ENCODE results near the gene RNF123.

RNF123 gene

GRCh38 chr3:49721896-49722781, 32.8 kb downstream of the RNF123 start:
- Histone ChIP-seq H3K4me3 (ENCODE audit: low read length) (peak overlapping the region; percentile 99), H3K27me3 (ENCODE audit: control insufficient read depth, insufficient read depth, low read length) (no peaks in the 10 kb centered on the region), H3K27ac (ENCODE audit: low read depth, low read length) (no peak overlapping the region), H3K36me3 (ENCODE audit: control insufficient read depth, insufficient read depth, low read length) (peaks cover 19% of the 10 kb centered on the region), H3K4me1 (ENCODE audit: control insufficient read depth, insufficient read depth, low read length) (peaks cover 22% of the 10 kb centered on the region), H3K9ac (ENCODE audit: low read length) (no peak overlapping the region)

- Histone ChIP-seq H3K27ac (ENCODE audit: low read depth, low read length) (no peak overlapping the region), H3K9ac (ENCODE audit: low read length) (peak overlapping the region; percentile 98), H3K4me1 (ENCODE audit: control insufficient read depth, insufficient read depth, low read length) (peaks cover 22% of the 10 kb centered on the region), H3K36me3 (ENCODE audit: control insufficient read depth, insufficient read depth, low read length) (peaks cover 26% of the 10 kb centered on the region), H3K4me3 (ENCODE audit: low read length) (peak overlapping the region; percentile 99), H3K27me3 (ENCODE audit: control insufficient read depth, insufficient read depth, low read length) (no peaks in the 10 kb centered on the region)
Observed at GRCh38 chr3:49722896-49723295, 33.5 kb downstream of the RNF123 start.

GRCh38 chr3:49723296-49723627, 33.9 kb downstream of the RNF123 start:
- no peaks in the 10 kb centered on the region for H3K27me3 ChIP-seq (ENCODE audit: control insufficient read depth, insufficient read depth, low read length)
- peaks cover 29% of the 10 kb centered on the region for H3K36me3 ChIP-seq (ENCODE audit: control insufficient read depth, insufficient read depth, low read length)

GRCh38 chr3:49723628-49724551, 34.5 kb downstream of the RNF123 start, which contains the start of gene GMPPB:
Gene GMPPB (minus strand): TSS chr3:49723951. CDS start chr3:49723726, 225 bp downstream.
- Histone ChIP-seq H3K27me3 (ENCODE audit: control insufficient read depth, insufficient read depth, low read length) (no peaks in the 10 kb centered on the region), H3K4me3 (ENCODE audit: low read length) (peak within 1 kb of the TSS; percentile 99), H3K36me3 (ENCODE audit: control insufficient read depth, insufficient read depth, low read length) (peaks cover 29% of the 10 kb centered on the region), H3K4me1 (ENCODE audit: control insufficient read depth, insufficient read depth, low read length) (peaks cover 19% of the 10 kb centered on the region), H3K27ac (ENCODE audit: low read depth, low read length) (peak within 1 kb of the TSS; percentile 88), H3K9ac (ENCODE audit: low read length) (peak within 1 kb of the TSS; percentile 98)

More at GRCh38 chr3:49723296-49723627, 33.9 kb downstream of the RNF123 start:
- Histone ChIP-seq H3K4me3 (ENCODE audit: low read length) (peak overlapping the region; percentile 99), H3K9ac (ENCODE audit: low read length) (peak overlapping the region; percentile 98), H3K27ac (ENCODE audit: low read depth, low read length) (peak overlapping the region; percentile 88), H3K4me1 (ENCODE audit: control insufficient read depth, insufficient read depth, low read length) (peaks cover 22% of the 10 kb centered on the region)

GRCh38 chr3:49724586-49724985, 35.2 kb downstream of the RNF123 start:
- H3K4me3 ChIP-seq (ENCODE audit: low read length): peak overlapping the region; percentile 81
- peaks cover 14% of the 10 kb centered on the region for H3K4me1 ChIP-seq (ENCODE audit: control insufficient read depth, insufficient read depth, low read length)
- peak overlapping the region; percentile 57 for H3K9ac ChIP-seq (ENCODE audit: low read length)
- peaks cover 29% of the 10 kb centered on the region for H3K36me3 ChIP-seq (ENCODE audit: control insufficient read depth, insufficient read depth, low read length)
- no peaks in the 10 kb centered on the region for H3K27me3 ChIP-seq (ENCODE audit: control insufficient read depth, insufficient read depth, low read length)
- peak overlapping the region; percentile 81 for H3K27ac ChIP-seq (ENCODE audit: low read depth, low read length)

GRCh38 chr3:49725906-49726681, 36.7 kb downstream of the RNF123 start:
- Histone ChIP-seq H3K36me3 (ENCODE audit: control insufficient read depth, insufficient read depth, low read length) (peaks cover 26% of the 10 kb centered on the region), H3K9ac (ENCODE audit: low read length) (no peak overlapping the region), H3K27me3 (ENCODE audit: control insufficient read depth, insufficient read depth, low read length) (no peaks in the 10 kb centered on the region), H3K4me3 (ENCODE audit: low read length) (no peak overlapping the region), H3K4me1 (ENCODE audit: control insufficient read depth, insufficient read depth, low read length) (peaks cover 14% of the 10 kb centered on the region), H3K27ac (ENCODE audit: low read depth, low read length) (no peak overlapping the region)

- no peak overlapping the region for H3K9ac ChIP-seq (ENCODE audit: low read length)
- peaks cover 28% of the 10 kb centered on the region for H3K36me3 ChIP-seq (ENCODE audit: control insufficient read depth, insufficient read depth, low read length)
- H3K4me1 ChIP-seq (ENCODE audit: control insufficient read depth, insufficient read depth, low read length): peaks cover 13% of the 10 kb centered on the region
- no peak overlapping the region for H3K27ac ChIP-seq (ENCODE audit: low read depth, low read length)
- no peaks in the 10 kb centered on the region for H3K27me3 ChIP-seq (ENCODE audit: control insufficient read depth, insufficient read depth, low read length)
- H3K4me3 ChIP-seq (ENCODE audit: low read length): no peak overlapping the region
Observed at GRCh38 chr3:49727154-49727923, 38.0 kb downstream of the RNF123 start.

GRCh38 chr3:49727924-49728361, 38.6 kb downstream of the RNF123 start:
- Histone ChIP-seq H3K27ac (ENCODE audit: low read depth, low read length) (no peak overlapping the region), H3K36me3 (ENCODE audit: control insufficient read depth, insufficient read depth, low read length) (peaks cover 32% of the 10 kb centered on the region)

GRCh38 chr3:49729966-49730609, 40.7 kb downstream of the RNF123 start:
- Histone ChIP-seq H3K4me3 (ENCODE audit: low read length) (no peak overlapping the region), H3K9ac (ENCODE audit: low read length) (no peak overlapping the region), H3K4me1 (ENCODE audit: control insufficient read depth, insufficient read depth, low read length) (no peaks in the 10 kb centered on the region), H3K27ac (ENCODE audit: low read depth, low read length) (no peak overlapping the region), H3K36me3 (ENCODE audit: control insufficient read depth, insufficient read depth, low read length) (peaks cover 34% of the 10 kb centered on the region), H3K27me3 (ENCODE audit: control insufficient read depth, insufficient read depth, low read length) (no peaks in the 10 kb centered on the region)

More at GRCh38 chr3:49727924-49728361, 38.6 kb downstream of the RNF123 start:
- Histone ChIP-seq H3K4me3 (ENCODE audit: low read length) (no peak overlapping the region), H3K9ac (ENCODE audit: low read length) (no peak overlapping the region), H3K4me1 (ENCODE audit: control insufficient read depth, insufficient read depth, low read length) (peaks cover 7% of the 10 kb centered on the region), H3K27me3 (ENCODE audit: control insufficient read depth, insufficient read depth, low read length) (no peaks in the 10 kb centered on the region)

GRCh38 chr3:49732597-49732996, 43.2 kb downstream of the RNF123 start:
- H3K27ac ChIP-seq (ENCODE audit: low read depth, low read length): no peak overlapping the region
- H3K36me3 ChIP-seq (ENCODE audit: control insufficient read depth, insufficient read depth, low read length): peaks cover 23% of the 10 kb centered on the region
- no peaks in the 10 kb centered on the region for H3K4me1 ChIP-seq (ENCODE audit: control insufficient read depth, insufficient read depth, low read length)
- no peak overlapping the region for H3K4me3 ChIP-seq (ENCODE audit: low read length)
- no peak overlapping the region for H3K9ac ChIP-seq (ENCODE audit: low read length)
- H3K27me3 ChIP-seq (ENCODE audit: control insufficient read depth, insufficient read depth, low read length): no peaks in the 10 kb centered on the region

GRCh38 chr3:49733551-49733950, 44.2 kb downstream of the RNF123 start:
- no peak overlapping the region for H3K4me3 ChIP-seq (ENCODE audit: low read length)
- H3K27ac ChIP-seq (ENCODE audit: low read depth, low read length): no peak overlapping the region
- peaks cover 23% of the 10 kb centered on the region for H3K36me3 ChIP-seq (ENCODE audit: control insufficient read depth, insufficient read depth, low read length)
- no peak overlapping the region for H3K9ac ChIP-seq (ENCODE audit: low read length)
- no peaks in the 10 kb centered on the region for H3K4me1 ChIP-seq (ENCODE audit: control insufficient read depth, insufficient read depth, low read length)
- no peaks in the 10 kb centered on the region for H3K27me3 ChIP-seq (ENCODE audit: control insufficient read depth, insufficient read depth, low read length)
